B cell (primary cell): ENCODE measurements around the gene LRRC14B. TPM values are rescaled to one million over a fixed set of nuclear protein-coding genes. Genes with fewer than 3 reads are reported as not detected.

ENCODE experiments used
- ATAC-seq: fragments of 200-7000 bp; cut with Tn5 transposase; one replicate; pipeline ENCODE4 v1.10.0; 2021; ENCODE audit warnings: low read depth, mild to moderate bottlenecking, moderate number of reproducible peaks, moderate library complexity
- CTCF ChIA-PET: fragments of 350-600 bp; sonication (Branson Sonifier 250); formaldehyde crosslinking; loops from one replicate; lab custom pipeline; 2021; ENCODE audit warnings: antibody characterized with exemption, inconsistent platforms; lab: Charles Lee
- POLR2A ChIA-PET: fragments of 350-600 bp; sonication (Branson Sonifier 250); formaldehyde crosslinking; loops from one replicate; lab custom pipeline; 2021; ENCODE audit warnings: antibody characterized with exemption; lab: Charles Lee
- DNase-seq: peaks from one replicate; pipeline ENCODE4 v3.0.0; 2013
- H2AFZ ChIP-seq: 2 replicates; pipeline ENCODE4 v1.6.1; 2012; ENCODE audit warnings: mild to moderate bottlenecking, low read depth, low read length; ENCODE audit not compliant: insufficient read depth, poor library complexity, severe bottlenecking
- H3K27ac ChIP-seq, 2 donors: 1 replicate in 1 of 2; 2 replicates in 1 of 2; pipeline ENCODE4 v1.5.1; 2012 to 2013; ENCODE audit warnings: low read length in 2 of 2, mild to moderate bottlenecking in 2 of 2, moderate library complexity in 1 of 2
- H3K27me3 ChIP-seq, 4 experiments: fragments of 200-600 bp in 1 of 4; sonication (generic) in 1 of 4; replicated peaks in 1 of 4; 1 replicate in 2 of 4; 2 replicates in 2 of 4; pipeline versions ENCODE4 v1.6.1 to v1.7.0; 2013 to 2016; ENCODE audit warnings: low read length in 3 of 4, mild to moderate bottlenecking in 2 of 4, mixed read lengths in 1 of 4, moderate library complexity in 1 of 4; ENCODE audit not compliant: insufficient read depth in 4 of 4, control insufficient read depth in 3 of 4; ENCODE audit errors: control extremely low read depth in 1 of 4
- H3K36me3 ChIP-seq, 2 experiments: replicated peaks in 1 of 2; 1 replicate in 1 of 2; 2 replicates in 1 of 2; pipeline versions ENCODE4 v1.6.1 to v1.7.1; 2013; ENCODE audit warnings: low read length in 1 of 2; ENCODE audit not compliant: insufficient read depth in 2 of 2, control insufficient read depth in 1 of 2; ENCODE audit errors: control extremely low read depth in 1 of 2, extremely low read depth in 1 of 2
- H3K4me1 ChIP-seq, 2 donors: fragments of 200-600 bp in 1 of 2; sonication (generic) in 1 of 2; 1 replicate in 1 of 2; 2 replicates in 1 of 2; pipeline versions ENCODE4 v1.5.1 to v1.6.1; 2013 to 2017; ENCODE audit warnings: low read length in 2 of 2; ENCODE audit not compliant: control insufficient read depth in 2 of 2, insufficient read depth in 2 of 2
- H3K4me2 ChIP-seq: replicated peaks from 2 replicates; pipeline ENCODE3; 2012; ENCODE audit warnings: mild to moderate bottlenecking, low read depth, low read length; ENCODE audit not compliant: poor library complexity, severe bottlenecking
- H3K4me3 ChIP-seq, 5 experiments: fragments of 200-600 bp in 1 of 5; sonication (generic) in 1 of 5; 1 replicate in 3 of 5; 2 replicates in 2 of 5; pipeline versions ENCODE4 v1.5.1 to v1.7.0; 2011 to 2016; ENCODE audit warnings: low read length in 4 of 5, mild to moderate bottlenecking in 4 of 5, low read depth in 2 of 5, control low read depth in 1 of 5, moderate library complexity in 1 of 5; ENCODE audit not compliant: insufficient read depth in 1 of 5; ENCODE audit errors: control extremely low read depth in 1 of 5, extremely low read depth in 1 of 5
- H3K79me2 ChIP-seq: fragments of 200-600 bp; sonication (generic); one replicate; pipeline ENCODE4 v1.6.0; 2016; ENCODE audit warnings: low read length; ENCODE audit not compliant: control insufficient read depth, insufficient read depth
- H3K9ac ChIP-seq: fragments of 200-600 bp; sonication (generic); 2 replicates; pipeline ENCODE4 v1.6.1; 2017; ENCODE audit warnings: mild to moderate bottlenecking, low read length, moderate library complexity
- H3K9me3 ChIP-seq, 3 donors: one replicate each; pipeline versions ENCODE4 v1.6.1 to v1.7.1; 2013; ENCODE audit warnings: low read length in 2 of 3; ENCODE audit not compliant: control insufficient read depth in 2 of 3, insufficient read depth in 1 of 3; ENCODE audit errors: control extremely low read depth in 1 of 3
- H4K20me1 ChIP-seq: 2 replicates; pipeline ENCODE4 v1.6.0; 2012; ENCODE audit warnings: mild to moderate bottlenecking, low read length; ENCODE audit not compliant: insufficient read depth, control insufficient read depth, poor library complexity, severe bottlenecking
- H3K27ac Mint-ChIP-seq: one replicate; pipeline ENCODE4 v1.8.0; 2021; ENCODE audit warnings: mixed read lengths
- H3K27me3 Mint-ChIP-seq: one replicate; pipeline ENCODE4 v1.8.0; 2021; ENCODE audit warnings: mixed read lengths
- H3K4me1 Mint-ChIP-seq: one replicate; pipeline ENCODE4 v1.8.0; 2021; ENCODE audit warnings: mixed read lengths
- H3K4me3 Mint-ChIP-seq: one replicate; pipeline ENCODE4 v1.8.0; 2021; ENCODE audit warnings: mixed read lengths
- H3K9me3 Mint-ChIP-seq: one replicate; pipeline ENCODE4 v1.8.0; 2022; ENCODE audit warnings: mixed read lengths; ENCODE audit not compliant: insufficient read depth
- EZH2 ChIP-seq: IDR thresholded peaks from 2 replicates; pipeline ENCODE4 v1.6.1; 2012; ENCODE audit warnings: borderline replicate concordance, low read depth, mild to moderate bottlenecking, moderate library complexity, low read length; ENCODE audit not compliant: insufficient read depth, poor library complexity, severe bottlenecking
- WGBS: methylation state at CpG from one replicate; pipeline ENCODE4 v1.1.5; 2013; ENCODE audit warnings: missing lambda C conversion rate; ENCODE audit not compliant: insufficient coverage; 5-methylcytosine and 5-hydroxymethylcytosine counted together
- intact Hi-C: fragments of 100-400 bp; cut with micrococcal nuclease; formaldehyde crosslinking; loops from one replicate; pipeline ENCODE4 v1.10.0; 2022
- polyA plus RNA-seq: library from polyadenylated mRNA; depleted of rRNA; stranded (reverse); fragments of >200 nt; gene quantifications from 2 replicates; pipeline ENCODE4 v1.2.3, GENCODE V29; 2012
- total RNA-seq, 2 donors: library from RNA; stranded (reverse); fragments of 120-200 nt in 1 of 2; gene quantifications; 1 replicate in 1 of 2; 2 replicates in 1 of 2; pipeline versions ENCODE4 v1.2.3 to v1.2.4, GENCODE V29; 2013 to 2022
- TF ChIP-seq, protein P1 (sequence below): fragments of 200-600 bp; IDR thresholded peaks from one replicate; pipeline ENCODE4 v1.8.0; 2022; ENCODE audit warnings: antibody characterized with exemption, mild to moderate bottlenecking

The LRRC14B gene
- total and polyA plus RNA-seq, 2 donors (not counting 1 experiment from before 2014, with no cell fraction given): 0.06 TPM; not detected in 1

GRCh38 chr5:144941-145340 lies 46.4 kb upstream of the LRRC14B start:
- ChIA-PET CTCF (no interaction called here), POLR2A (no interaction called here)
- Mint-ChIP-seq H3K27me3 (peaks cover 5% of the 10 kb centered on the region), H3K27ac (no peak overlapping the region), H3K4me1 (no peaks in the 10 kb centered on the region), H3K4me3 (no peak overlapping the region), H3K9me3 (peaks cover 9% of the 10 kb centered on the region)
- Histone ChIP-seq H3K27ac (no peak overlapping the region), H3K9ac (no peak overlapping the region), H4K20me1 (no peaks in the 10 kb centered on the region), H2AFZ (no peak overlapping the region), H3K36me3 (no peaks in the 10 kb centered on the region), H3K79me2 (no peaks in the 10 kb centered on the region), H3K4me2 (no peak overlapping the region), H3K4me1 (no peaks in the 10 kb centered on the region), H3K9me3 (peaks cover 1 to 24% (median 16%) of the 10 kb centered on the region in 3 donors), H3K4me3 (no peak overlapping the region), H3K27me3 (no peaks in the 10 kb centered on the region)
- 91% methylated on average over 8 of the region's 8 CpGs for WGBS
- intact Hi-C loops: no loop called here
- ATAC-seq (no peak), DNase-seq (no peak)
- TF ChIP-seq, protein P1, sequence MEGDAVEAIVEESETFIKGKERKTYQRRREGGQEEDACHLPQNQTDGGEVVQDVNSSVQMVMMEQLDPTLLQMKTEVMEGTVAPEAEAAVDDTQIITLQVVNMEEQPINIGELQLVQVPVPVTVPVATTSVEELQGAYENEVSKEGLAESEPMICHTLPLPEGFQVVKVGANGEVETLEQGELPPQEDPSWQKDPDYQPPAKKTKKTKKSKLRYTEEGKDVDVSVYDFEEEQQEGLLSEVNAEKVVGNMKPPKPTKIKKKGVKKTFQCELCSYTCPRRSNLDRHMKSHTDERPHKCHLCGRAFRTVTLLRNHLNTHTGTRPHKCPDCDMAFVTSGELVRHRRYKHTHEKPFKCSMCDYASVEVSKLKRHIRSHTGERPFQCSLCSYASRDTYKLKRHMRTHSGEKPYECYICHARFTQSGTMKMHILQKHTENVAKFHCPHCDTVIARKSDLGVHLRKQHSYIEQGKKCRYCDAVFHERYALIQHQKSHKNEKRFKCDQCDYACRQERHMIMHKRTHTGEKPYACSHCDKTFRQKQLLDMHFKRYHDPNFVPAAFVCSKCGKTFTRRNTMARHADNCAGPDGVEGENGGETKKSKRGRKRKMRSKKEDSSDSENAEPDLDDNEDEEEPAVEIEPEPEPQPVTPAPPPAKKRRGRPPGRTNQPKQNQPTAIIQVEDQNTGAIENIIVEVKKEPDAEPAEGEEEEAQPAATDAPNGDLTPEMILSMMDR: no peak
- no peak for TF ChIP-seq EZH2

DNA sequence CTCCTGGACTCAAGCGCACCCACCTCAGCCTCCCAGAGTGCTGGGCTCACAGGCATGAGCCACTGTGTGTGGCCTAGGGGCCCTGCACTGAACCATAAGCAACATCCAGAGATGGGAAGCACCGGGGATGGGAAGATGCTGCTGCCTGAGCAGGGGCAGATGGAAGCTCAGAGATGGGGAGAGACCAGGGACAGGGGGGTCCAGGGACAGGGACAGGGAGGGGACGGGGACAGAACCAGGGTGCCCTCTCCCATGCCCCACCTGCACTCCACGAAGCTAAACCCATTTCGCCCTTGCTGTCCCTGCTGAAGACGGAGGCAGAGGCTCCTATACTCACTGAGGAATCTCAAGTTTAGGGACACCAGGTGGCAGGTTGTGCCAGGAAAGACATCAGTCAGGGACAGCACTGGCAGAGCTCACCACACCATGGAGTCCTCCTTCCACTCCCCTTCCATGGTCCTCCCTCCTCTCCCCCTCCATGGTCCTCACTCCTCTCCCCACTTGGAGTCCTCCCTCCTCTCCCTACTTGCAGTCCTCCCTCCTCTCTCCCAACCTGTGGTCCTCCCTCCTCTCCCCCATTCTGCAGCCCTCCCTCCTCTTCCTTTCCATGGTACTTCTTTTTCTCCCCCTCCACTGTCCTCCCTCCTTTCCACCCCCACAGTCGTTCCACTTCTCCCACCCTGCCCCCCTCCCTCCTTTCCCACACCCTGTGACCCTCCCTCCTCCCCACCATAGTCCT lies 45.5 kb upstream of the LRRC14B start:
- no peaks in the 10 kb centered on the region for H3K27me3 ChIP-seq
- no peak overlapping the region for H3K4me3 ChIP-seq
- peaks cover 1 to 24% (median 16%) of the 10 kb centered on the region in 3 donors for H3K9me3 ChIP-seq
- H3K27ac ChIP-seq: no peak overlapping the region
- Mint-ChIP-seq H3K4me3 (no peak overlapping the region), H3K9me3 (peaks cover 9% of the 10 kb centered on the region), H3K27ac (no peak overlapping the region), H3K4me1 (no peaks in the 10 kb centered on the region), H3K27me3 (peaks cover 5% of the 10 kb centered on the region)
- H2AFZ ChIP-seq: no peak overlapping the region
- intact Hi-C loops: no loop called here
- H3K9ac ChIP-seq: no peak overlapping the region
- no peaks in the 10 kb centered on the region for H3K4me1 ChIP-seq
- H3K79me2 ChIP-seq: no peaks in the 10 kb centered on the region
- no peak for DNase-seq
- ATAC-seq: no peak
- H4K20me1 ChIP-seq: no peaks in the 10 kb centered on the region
- ChIA-PET CTCF (no interaction called here), POLR2A (no interaction called here)
- no peak overlapping the region for H3K4me2 ChIP-seq
- TF ChIP-seq, protein P1: no peak
- TF ChIP-seq EZH2: no peak
- 91% methylated on average over 6 of the region's 7 CpGs for WGBS
- H3K36me3 ChIP-seq: no peaks in the 10 kb centered on the region
